Suppressor macrophage treated with lipopolysaccharide for 4 hours (primary cell): ENCODE results near the gene SLC4A3.

ENCODE experiments used
- DNase-seq: peaks from one replicate; pipeline ENCODE4 v3.0.0-alpha.2; 2020

SLC4A3 gene

GRCh38 chr2:219627103-219628100 lies at the start of gene SLC4A3:
Gene SLC4A3, plus strand, starts transcription at chr2:219627630. Its CDS starts 363 bp downstream, at chr2:219627993.
- peak; percentile 15 for DNase-seq

DNA sequence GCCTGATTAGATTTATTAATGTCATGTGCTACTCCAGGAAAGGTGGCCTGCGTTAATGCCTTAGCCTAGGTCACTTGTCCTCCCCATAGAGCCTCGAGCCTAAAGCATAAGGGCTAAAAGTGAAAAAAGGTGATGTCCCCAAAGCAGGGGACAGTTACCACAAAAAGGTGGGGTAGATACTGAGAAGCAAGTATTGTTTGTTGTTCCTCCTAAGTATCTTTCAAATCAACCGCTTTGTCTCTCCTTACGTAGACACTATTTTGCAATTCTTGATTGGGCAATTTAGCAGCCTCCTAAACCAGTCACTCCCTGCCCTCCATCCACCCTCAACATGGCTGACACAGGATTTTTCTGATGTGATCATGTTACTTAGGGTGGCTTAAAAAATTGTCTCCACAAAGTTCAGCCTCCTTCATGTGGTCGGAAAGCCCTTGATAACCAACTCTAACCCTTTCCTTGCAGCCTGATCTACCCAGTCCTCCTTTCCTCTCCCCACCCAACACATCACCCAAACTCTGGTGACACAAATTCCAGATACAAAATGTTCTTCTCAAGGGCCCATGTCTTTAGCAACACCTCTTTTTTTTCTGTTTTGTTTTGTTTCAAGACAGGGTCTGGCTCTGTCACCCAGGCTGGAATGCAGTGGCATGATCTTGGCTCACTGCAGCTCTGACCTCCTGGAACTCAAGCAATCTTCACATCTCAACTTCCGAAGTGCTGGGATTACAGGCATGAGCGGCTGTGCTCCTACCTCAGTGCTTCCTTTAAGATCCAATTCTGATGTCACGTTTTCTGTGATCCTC lies 48.4 kb upstream of the SLC4A3 start:
- DNase-seq = peak; percentile 68

DNA sequence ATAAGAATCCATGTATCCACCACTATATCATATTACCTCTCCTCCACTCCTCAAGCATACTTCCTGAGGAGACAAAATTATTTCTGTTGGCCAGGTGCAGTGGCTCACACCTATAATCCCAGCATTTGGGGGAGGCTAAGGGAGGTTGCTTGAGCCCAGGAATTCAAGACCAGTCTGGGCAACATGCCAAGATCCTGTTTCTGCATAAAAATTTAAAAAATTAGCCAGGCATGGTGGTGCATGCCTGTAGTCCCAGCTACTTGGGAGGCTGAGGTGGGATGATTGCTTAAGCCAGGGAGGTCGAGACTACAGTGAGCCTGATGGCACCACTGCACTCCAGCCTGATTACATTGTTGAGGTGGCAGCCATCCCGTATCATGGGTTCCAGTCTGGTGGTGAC lies 46.1 kb upstream of the SLC4A3 start:
- no peak for DNase-seq

GRCh38 chr2:219591091-219591490 lies 36.3 kb upstream of the SLC4A3 start:
- no peak for DNase-seq

DNA sequence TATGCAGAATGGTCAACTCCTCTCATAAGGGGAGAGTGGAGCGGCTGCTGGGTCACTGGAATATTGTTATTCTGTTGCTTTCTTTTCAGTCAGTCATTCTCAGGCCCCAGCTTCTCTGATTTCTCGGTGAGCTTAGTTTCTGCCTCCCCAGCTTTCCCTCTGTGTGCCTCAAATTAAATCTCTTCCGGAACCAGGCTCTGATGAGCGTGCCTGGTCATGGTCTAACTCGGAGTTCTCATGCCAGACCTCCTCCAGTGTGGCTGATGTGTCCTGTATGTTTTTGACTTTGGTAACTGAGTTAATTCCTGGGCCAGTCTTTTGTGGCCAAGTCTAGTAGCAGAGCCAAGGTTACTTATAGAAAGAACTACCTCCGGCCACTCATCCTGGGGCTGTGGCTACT lies 34.7 kb upstream of the SLC4A3 start:
- DNase-seq = no peak

DNA sequence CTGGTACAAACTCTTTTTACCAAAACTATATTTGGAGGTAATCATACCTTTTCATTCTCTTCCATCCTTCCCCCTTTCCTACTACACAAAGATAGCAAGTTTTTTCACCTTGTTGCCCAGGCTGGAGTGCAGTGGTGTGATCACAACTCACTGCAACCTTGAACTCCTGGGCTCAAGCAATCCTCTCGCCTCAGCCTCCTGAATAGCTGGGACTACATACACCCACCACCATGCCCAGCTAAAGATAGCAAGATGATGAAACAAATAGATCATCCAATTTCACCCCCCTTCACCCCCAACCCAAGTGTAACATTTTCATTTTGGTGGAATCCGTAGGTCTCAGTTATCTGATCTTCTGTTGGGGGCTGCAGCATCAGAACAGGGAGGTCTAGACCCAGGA lies 34.3 kb upstream of the SLC4A3 start:
- no peak for DNase-seq

DNA sequence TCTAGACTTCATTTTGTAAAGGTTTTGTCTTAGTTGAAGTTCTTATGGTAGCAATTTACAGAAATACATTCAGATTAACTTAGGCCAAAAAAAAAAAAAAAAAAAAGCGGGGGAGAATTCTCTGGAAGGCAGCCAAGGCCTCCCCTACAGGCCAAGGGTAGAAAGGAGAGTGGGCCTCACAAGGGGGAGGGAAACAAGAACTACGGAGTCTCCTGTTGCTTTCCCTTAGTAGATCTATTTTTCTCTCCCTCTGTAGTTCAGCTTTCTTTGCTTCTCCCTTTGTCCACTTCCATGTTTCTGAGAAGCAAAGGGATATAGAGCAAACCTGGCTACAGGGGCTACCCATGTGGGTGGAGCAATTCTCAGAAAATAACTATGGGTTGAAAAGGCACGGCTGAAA lies 32.2 kb upstream of the SLC4A3 start:
- DNase-seq = no peak

DNA sequence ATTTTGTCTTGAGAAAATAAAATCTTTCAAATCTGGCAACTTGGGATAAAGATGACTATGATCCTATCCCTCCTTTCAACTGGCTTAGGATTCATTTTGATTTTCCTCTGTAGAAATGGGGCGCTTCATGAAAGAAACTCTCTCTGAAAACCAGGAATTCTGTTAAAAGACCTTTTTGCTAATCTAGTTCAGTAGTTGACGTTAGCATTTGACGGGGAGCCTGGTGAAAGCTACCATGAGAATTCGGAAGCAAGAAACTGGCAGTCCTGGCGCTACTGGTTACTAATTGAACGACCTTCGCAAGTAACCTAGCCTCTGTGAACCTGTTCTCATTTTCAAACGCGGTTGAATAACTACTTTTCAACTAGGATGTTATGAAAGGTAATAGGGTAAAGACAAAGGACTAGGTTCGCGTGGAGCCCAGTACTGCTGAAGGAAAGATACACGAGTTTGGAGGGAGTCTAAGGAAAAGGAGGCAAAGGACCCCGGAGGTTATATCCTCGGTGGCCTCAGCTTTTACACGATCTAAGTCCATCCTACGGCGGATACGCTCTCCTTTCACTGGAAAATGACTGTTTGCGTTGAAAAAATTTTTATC lies 30.4 kb upstream of the SLC4A3 start:
- no peak for DNase-seq

- DNase-seq = peak; percentile 98
Measured at GRCh38 chr2:219597552-219598307, 29.7 kb upstream of the SLC4A3 start, which contains the start of gene STK11IP. Gene STK11IP, plus strand, starts transcription at chr2:219597857. Its CDS starts 263 bp downstream, at chr2:219598120.

DNA sequence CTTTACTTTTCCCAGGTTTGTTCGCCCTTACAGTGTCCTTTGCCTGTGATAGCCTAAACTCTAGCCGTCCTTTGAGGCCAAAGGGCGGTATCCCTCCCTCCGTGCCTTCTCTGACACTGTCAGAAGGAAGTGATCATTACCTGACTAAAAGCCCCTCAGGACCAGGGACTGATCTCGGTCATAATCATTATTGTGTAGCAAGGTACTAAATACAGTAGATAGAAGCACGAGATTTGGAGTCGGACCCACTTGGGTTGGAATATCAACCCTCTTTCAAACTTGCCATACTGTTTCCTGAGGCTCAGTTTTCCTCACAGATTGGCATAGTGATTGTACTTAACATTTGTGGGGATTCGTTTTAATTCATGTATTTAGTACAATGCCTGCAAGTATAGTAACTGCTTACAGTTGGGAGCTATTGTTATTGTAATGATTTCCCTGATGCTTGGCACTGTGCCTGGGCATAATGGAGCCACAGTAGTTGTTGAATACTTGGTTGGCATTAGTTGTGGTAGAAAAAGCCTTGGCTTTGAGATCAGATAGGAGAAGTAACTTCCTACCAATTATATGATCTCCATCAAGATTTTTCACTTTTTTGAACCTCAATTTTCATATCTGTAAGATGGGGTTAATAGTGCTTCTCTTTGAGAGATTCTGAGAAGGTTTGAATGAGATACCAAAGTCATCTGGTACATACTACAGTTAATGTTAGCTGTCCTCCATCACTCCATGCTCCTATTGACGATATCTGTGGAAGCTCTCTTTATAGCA lies 28.9 kb upstream of the SLC4A3 start:
- no peak for DNase-seq

- DNase-seq = peak; percentile 51
Measured at GRCh38 chr2:219603771-219604170, 23.7 kb upstream of the SLC4A3 start.

DNA sequence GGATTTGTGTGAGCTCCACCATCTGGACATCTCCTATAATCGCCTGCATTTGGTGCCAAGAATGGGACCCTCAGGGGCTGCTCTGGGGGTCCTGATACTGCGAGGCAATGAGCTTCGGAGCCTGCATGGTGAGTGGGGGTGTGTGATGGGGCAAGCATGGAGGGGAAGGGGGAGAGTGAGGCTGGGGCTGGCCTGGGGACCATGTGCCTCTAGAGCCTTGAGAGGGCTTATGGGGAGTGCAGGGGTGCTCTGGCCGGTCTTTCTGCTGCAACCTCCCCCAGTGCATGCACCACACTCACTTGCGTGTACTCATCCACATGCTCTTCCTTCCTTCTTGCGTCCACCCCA lies 21.8 kb upstream of the SLC4A3 start:
- DNase-seq = no peak

DNA sequence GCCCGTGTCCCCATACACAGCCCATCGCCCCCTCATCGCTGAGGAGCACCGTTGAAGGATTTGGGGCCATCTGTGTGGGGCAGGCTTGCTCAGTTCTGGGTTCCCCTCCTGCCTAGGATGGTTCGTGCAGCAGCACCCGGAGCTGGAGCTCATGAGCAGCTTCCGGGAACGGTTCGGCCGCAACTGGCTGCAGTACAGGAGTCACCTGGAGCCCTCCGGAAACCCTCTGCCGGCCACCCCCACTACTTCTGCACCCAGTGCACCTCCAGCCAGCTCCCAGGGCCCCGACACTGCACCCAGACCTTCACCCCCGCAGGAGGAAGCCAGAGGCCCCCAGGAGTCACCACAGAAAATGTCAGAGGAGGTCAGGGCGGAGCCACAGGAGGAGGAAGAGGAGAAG lies 19.5 kb upstream of the SLC4A3 start:
- no peak for DNase-seq

- no peak for DNase-seq
Measured at GRCh38 chr2:219608399-219608964, 18.9 kb upstream of the SLC4A3 start.

- no peak for DNase-seq
Measured at GRCh38 chr2:219609149-219609750, 18.2 kb upstream of the SLC4A3 start.

GRCh38 chr2:219611306-219611705 lies 16.1 kb upstream of the SLC4A3 start:
- no peak for DNase-seq

DNA sequence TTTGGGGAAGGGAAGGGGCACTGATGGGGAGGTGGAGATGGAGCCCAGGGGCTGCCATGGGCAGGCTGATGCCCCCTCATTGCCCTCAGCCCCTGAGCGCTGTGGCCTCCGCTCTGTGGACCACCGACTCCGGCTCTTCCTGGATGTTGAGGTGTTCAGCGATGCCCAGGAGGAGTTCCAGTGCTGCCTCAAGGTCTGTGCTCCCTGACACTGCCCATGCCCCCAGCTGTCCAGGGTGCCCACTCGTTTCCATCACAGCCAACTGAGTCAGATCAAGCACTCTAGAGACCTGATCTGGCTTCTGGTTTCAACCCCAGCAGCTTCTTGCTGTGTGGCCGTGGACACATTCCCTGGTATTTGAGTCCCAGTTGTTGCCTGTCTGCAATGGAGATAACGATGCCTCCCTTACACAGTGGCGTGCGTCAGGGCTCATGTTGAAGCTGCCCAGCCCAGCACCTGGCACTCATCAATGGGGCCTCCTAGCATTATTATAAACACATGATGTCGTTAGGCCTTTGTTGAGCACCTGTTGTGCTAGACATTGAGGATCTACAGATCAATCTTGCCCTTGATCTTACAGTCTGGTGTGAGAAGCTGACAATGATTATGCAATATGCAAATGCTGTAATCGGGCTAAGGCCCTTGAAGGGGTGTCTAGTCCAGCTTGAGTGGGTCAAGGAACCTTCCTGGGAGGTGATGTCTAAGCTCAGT lies 15.4 kb upstream of the SLC4A3 start:
- DNase-seq = no peak

DNA sequence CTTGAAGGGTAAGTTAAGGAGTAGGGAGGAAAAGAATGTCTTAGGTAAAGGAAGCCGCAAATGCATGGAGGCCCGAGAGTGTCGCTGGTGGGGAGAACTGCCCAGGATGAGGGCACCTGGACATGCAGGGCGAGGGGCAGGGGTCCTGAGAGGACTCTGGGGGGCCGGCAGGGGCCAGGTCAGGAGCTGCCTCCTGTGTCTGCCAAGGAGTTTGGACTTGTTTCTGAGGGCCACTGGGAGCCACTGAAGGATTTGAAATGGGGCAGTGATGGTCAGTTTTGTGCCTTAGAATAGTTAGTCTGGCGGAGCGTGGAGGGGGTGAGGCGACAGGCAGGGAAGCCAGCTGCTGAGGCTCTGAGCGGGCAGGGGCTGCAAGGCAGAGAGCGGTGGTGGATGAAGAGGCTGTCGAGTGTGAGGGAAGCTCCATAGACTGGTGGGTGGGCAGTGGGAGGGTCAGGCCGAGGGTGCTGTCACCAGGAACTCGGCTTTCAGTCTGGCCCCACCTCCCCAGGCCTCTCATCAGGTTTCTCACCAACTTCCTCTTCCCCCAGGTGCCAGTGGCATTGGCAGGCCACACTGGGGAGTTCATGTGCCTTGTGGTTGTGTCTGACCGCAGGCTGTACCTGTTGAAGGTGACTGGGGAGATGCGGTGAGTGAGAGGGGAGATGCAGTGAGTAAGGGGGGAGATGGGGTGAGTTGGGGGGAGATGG lies 14.7 kb upstream of the SLC4A3 start:
- no peak for DNase-seq

GRCh38 chr2:219613461-219614070 lies 13.9 kb upstream of the SLC4A3 start:
- no peak for DNase-seq
